ENCODE results near the gene SARDH. TPM values are rescaled to one million over a fixed set of nuclear protein-coding genes. Genes with fewer than 3 reads are reported as not detected.

Gene SARDH
- total and polyA plus RNA-seq, 2 donors (not counting 1 experiment from before 2014, with no cell fraction given): 0.03 to 0.07 TPM

GRCh38 chr9:133686642-133687575 lies 51.2 kb downstream of the SARDH start:
- TF ChIP-seq CTCF (IDR thresholded peaks at IDR 0.05) (no peak), EZH2 (IDR thresholded peaks at IDR 0.05; ENCODE audit: borderline replicate concordance, insufficient read depth, low read depth, low read length, poor library complexity, severe bottlenecking) (no peak)
- no peaks in the 10 kb centered on the region for H3K27me3 ChIP-seq (replicated peaks in 1 of 4; ENCODE audit: control extremely low read depth in 1 of 4, control insufficient read depth in 3 of 4, insufficient read depth in 4 of 4, low read length in 3 of 4)
- WGBS (ENCODE audit: insufficient coverage): 89% methylated on average over 21 of the region's 24 CpGs
- H3K4me2 ChIP-seq (replicated peaks; ENCODE audit: low read depth, low read length, poor library complexity, severe bottlenecking): no peak overlapping the region
- peaks cover 0 to 3% (median 0%) of the 10 kb centered on the region in 3 donors for H3K9me3 ChIP-seq (ENCODE audit: control extremely low read depth in 1 of 3, control insufficient read depth in 2 of 3, insufficient read depth in 1 of 3, low read length in 2 of 3)
- no peak overlapping the region for H3K4me3 ChIP-seq (ENCODE audit: control extremely low read depth in 1 of 5, extremely low read depth in 1 of 5, insufficient read depth in 1 of 5, low read depth in 2 of 5, low read length in 4 of 5)
- H3K79me2 ChIP-seq (ENCODE audit: control insufficient read depth, insufficient read depth, low read length): no peaks in the 10 kb centered on the region
- no peak for ATAC-seq (ENCODE audit: low read depth)
- Mint-ChIP-seq H3K27me3 (no peaks in the 10 kb centered on the region), H3K27ac (no peak overlapping the region), H3K4me3 (no peak overlapping the region), H3K9me3 (ENCODE audit: insufficient read depth) (no peaks in the 10 kb centered on the region), H3K4me1 (peaks cover 7% of the 10 kb centered on the region)
- H3K4me1 ChIP-seq (ENCODE audit: control insufficient read depth in 2 of 2, insufficient read depth in 2 of 2, low read length in 2 of 2): peaks cover 0 to 14% of the 10 kb centered on the region in 2 donors
- H2AFZ ChIP-seq (ENCODE audit: insufficient read depth, low read depth, low read length, poor library complexity, severe bottlenecking): no peak overlapping the region
- CTCF ChIA-PET: no interaction called here
- no peak overlapping the region for H3K9ac ChIP-seq (ENCODE audit: low read length)
- no peak for DNase-seq
- no peaks in the 10 kb centered on the region for H4K20me1 ChIP-seq (ENCODE audit: control insufficient read depth, insufficient read depth, low read length, poor library complexity, severe bottlenecking)
- no peak overlapping the region for H3K27ac ChIP-seq (ENCODE audit: low read length in 2 of 2)
- intact Hi-C loops (cut with micrococcal nuclease): no loop called here
- no peaks in the 10 kb centered on the region for H3K36me3 ChIP-seq (replicated peaks in 1 of 2; ENCODE audit: control extremely low read depth in 1 of 2, control insufficient read depth in 1 of 2, extremely low read depth in 1 of 2, insufficient read depth in 2 of 2, low read length in 1 of 2)
- POLR2A ChIA-PET: no interaction called here
